ENCODE data around the gene GNAI3.

GNAI3 gene

DNA sequence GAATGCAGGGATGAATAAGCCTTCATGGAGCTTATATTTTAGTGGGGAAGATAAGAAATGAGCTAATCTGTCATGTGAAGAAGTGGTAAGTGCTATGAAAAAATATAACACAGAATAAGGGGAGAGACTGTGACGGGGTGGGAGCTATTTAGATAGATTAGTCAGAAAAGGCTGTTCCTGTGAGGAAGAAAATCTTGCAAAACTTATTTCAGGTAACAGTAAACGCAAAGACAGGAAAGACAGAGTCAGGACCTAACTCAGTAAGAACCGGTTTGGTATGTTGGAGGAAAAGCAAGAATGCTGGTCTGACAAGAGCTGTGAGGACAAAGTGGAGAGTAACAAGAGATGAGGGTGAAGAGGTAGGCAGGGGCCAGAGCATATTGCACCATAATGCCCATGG, 22.0 kb downstream of the GNAI3 start:
- TF ChIP-seq, protein P1, sequence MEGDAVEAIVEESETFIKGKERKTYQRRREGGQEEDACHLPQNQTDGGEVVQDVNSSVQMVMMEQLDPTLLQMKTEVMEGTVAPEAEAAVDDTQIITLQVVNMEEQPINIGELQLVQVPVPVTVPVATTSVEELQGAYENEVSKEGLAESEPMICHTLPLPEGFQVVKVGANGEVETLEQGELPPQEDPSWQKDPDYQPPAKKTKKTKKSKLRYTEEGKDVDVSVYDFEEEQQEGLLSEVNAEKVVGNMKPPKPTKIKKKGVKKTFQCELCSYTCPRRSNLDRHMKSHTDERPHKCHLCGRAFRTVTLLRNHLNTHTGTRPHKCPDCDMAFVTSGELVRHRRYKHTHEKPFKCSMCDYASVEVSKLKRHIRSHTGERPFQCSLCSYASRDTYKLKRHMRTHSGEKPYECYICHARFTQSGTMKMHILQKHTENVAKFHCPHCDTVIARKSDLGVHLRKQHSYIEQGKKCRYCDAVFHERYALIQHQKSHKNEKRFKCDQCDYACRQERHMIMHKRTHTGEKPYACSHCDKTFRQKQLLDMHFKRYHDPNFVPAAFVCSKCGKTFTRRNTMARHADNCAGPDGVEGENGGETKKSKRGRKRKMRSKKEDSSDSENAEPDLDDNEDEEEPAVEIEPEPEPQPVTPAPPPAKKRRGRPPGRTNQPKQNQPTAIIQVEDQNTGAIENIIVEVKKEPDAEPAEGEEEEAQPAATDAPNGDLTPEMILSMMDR (conservative IDR thresholded peaks at IDR 0.05): no peak
- no peak for TF ChIP-seq ZFX (IDR thresholded peaks at IDR 0.05)
- no peak overlapping the region; the same call in 1 of the 2 replicates for H3K27ac ChIP-seq

GRCh38 chr1:109573785-109574184, 25.4 kb downstream of the GNAI3 start:
- no peak for TF ChIP-seq ZFX (IDR thresholded peaks at IDR 0.05)
- TF ChIP-seq, protein P1 (conservative IDR thresholded peaks at IDR 0.05): no peak
- H3K27ac ChIP-seq: no peak overlapping the region

DNA sequence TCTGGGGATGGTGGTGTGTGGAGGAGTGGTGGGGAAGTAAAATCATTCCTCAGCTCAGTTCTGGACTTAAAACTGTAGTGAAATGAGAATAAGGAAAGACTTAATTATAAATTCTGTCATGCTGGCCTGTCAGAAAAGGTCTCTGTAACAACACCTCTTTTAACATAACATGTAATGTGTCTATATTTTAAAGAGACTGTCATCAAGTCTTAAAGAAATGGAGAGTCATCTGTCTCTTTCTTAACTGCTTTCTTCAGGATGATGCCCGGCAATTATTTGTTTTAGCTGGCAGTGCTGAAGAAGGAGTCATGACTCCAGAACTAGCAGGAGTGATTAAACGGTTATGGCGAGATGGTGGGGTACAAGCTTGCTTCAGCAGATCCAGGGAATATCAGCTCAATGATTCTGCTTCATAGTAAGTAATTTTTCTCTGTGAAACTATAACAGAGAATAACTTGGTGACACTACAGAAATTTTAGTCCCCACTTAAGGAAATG, 30.6 kb downstream of the GNAI3 start:
- no peak for TF ChIP-seq ZFX (IDR thresholded peaks at IDR 0.05)
- TF ChIP-seq, protein P1 (conservative IDR thresholded peaks at IDR 0.05): no peak
- no peak overlapping the region for H3K27ac ChIP-seq

DNA sequence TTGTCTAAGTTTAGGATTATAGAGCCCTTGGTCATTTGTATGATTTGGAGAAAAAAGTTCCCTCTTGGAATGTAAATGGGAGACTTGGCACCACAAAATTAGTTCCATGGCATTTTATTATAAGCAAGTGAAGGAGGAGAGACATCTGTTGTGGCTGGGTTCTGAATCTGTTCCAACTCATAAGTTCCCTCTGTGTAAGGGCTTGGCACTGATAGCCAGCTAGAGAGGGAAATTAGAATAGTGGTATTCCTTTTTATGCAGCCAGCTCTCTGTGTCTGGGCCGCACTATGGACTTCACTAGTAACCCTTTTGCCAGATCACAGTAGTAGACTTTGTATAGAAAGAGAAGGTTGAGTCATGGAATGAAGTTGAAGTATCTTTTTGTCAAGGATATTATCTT, 31.1 kb downstream of the GNAI3 start:
- no peak overlapping the region for H3K27ac ChIP-seq
- TF ChIP-seq, protein P1 (conservative IDR thresholded peaks at IDR 0.05): no peak
- TF ChIP-seq ZFX (IDR thresholded peaks at IDR 0.05): no peak

DNA sequence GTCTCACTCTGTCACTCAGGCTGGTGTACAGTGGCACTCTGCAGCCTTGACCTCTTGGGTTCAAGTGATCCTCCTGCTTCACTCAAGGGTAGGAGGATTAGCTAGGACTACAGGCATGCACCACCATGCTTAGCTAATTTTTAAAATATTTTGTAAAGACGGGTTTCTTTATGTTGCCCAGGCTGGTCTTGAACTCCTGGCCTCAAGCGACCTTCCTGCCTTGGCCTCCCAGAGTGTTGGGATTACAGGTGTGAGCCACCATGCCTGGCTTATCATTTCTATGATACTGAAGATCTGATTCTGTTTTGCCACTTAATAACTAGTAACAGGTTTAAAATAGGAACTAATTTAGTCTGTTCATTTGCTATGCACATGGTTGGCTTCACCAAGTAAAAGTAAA, 33.6 kb downstream of the GNAI3 start:
- no peak overlapping the region for H3K27ac ChIP-seq
- TF ChIP-seq ZFX (IDR thresholded peaks at IDR 0.05): no peak
- TF ChIP-seq, protein P1 (conservative IDR thresholded peaks at IDR 0.05): no peak

GRCh38 chr1:109584766-109585165, 36.4 kb downstream of the GNAI3 start:
- no peak for TF ChIP-seq ZFX (IDR thresholded peaks at IDR 0.05)
- TF ChIP-seq, protein P1 (conservative IDR thresholded peaks at IDR 0.05): no peak
- no peak overlapping the region for H3K27ac ChIP-seq

GRCh38 chr1:109586055-109586454, 37.6 kb downstream of the GNAI3 start:
- TF ChIP-seq ZFX (IDR thresholded peaks at IDR 0.05): no peak
- TF ChIP-seq, protein P1 (conservative IDR thresholded peaks at IDR 0.05): no peak
- H3K27ac ChIP-seq: no peak overlapping the region
